Left lung (tissue), 14 donors: Measurements from ENCODE around the gene C4orf54. TPM values are rescaled to one million over a fixed set of nuclear protein-coding genes. Genes with fewer than 3 reads are reported as not detected.

Experiments
- ATAC-seq: fragments of 200-7000 bp; cut with Tn5 transposase; one replicate; pipeline ENCODE4 v1.9.1; 2020; ENCODE audit warnings: moderate library complexity
- DNase-seq, 4 donors: peaks; one replicate each; pipeline ENCODE4 v3.0.0-alpha.2; 2013 to 2020
- H3K27ac ChIP-seq, 2 donors: fragments of 200-600 bp; sonication (generic) in 1 of 2; one replicate each; pipeline versions ENCODE4 v1.5.0 to v1.8.0; 2020 to 2021
- H3K27me3 ChIP-seq, 2 donors: fragments of 200-600 bp; sonication (generic) in 1 of 2; one replicate each; pipeline versions ENCODE4 v1.5.0 to v1.8.0; 2020 to 2021
- H3K36me3 ChIP-seq, 2 donors: fragments of 200-600 bp; sonication (generic) in 1 of 2; one replicate each; pipeline versions ENCODE4 v1.5.0 to v1.8.0; 2020 to 2021
- H3K4me1 ChIP-seq, 2 donors: fragments of 200-600 bp; one replicate each; pipeline ENCODE4 v1.8.0; 2021
- H3K4me3 ChIP-seq, 2 donors: fragments of 200-600 bp; sonication (generic) in 1 of 2; one replicate each; pipeline versions ENCODE4 v1.5.0 to v1.8.0; 2020 to 2021; ENCODE audit warnings: mild to moderate bottlenecking in 1 of 2
- H3K9me3 ChIP-seq, 2 donors: fragments of 200-600 bp; sonication (generic) in 1 of 2; one replicate each; pipeline versions ENCODE4 v1.5.0 to v1.8.0; 2020 to 2021
- intact Hi-C, 2 donors: fragments of 100-400 bp; cut with DNase I; formaldehyde crosslinking; loops; one replicate each; pipeline versions ENCODE4 v1.11.2 to v1.14.2; 2022
- long read RNA-seq, 12 donors: library from polyadenylated mRNA in 2 of 12; unstranded in 2 of 12; transcript quantifications; one replicate each; pipeline ENCODE4 v2.0.0 and lab custom pipeline, GENCODE V29; 2019 to 2026
- polyA plus RNA-seq, 6 donors: library from polyadenylated mRNA; unstranded; fragments of 120-200 nt; gene quantifications; one replicate each; pipeline ENCODE4 v1.2.1, GENCODE V29; 2013; ENCODE audit not compliant: insufficient read length in 6 of 6
- total RNA-seq, 2 donors: library from RNA; stranded (reverse); fragmentation: NEBNext Ultra II Directional; extraction: Animal tissue kit (Norgen Biotek cat#: 25700); gene quantifications; one replicate each; pipeline ENCODE4 v1.2.1, GENCODE V29; 2021
- TF ChIP-seq, protein P1 (sequence below), 2 donors: fragments of 200-600 bp; sonication (generic) in 1 of 2; IDR thresholded peaks; one replicate each; pipeline versions ENCODE4 v1.5.0 to v1.8.0; 2021; ENCODE audit warnings: antibody characterized with exemption in 2 of 2
- donor health status: DM: no; HTN: yes; CAD: no.
- donor health status: DM: no; HTN: no; CAD: no.

The C4orf54 gene
- total RNA-seq (under 1 TPM; 0.08 to 0.12 TPM), polyA plus RNA-seq (under 1 TPM; 0.01 to 0.09 (median 0.04) TPM)
- long read RNA-seq, donor 1, result 0 reads
- long read RNA-seq, donor 2, result 0 reads
- long read RNA-seq, donor 3, result 0 reads
- long read RNA-seq, donor 4, result 0 reads
- long read RNA-seq, donor 5, result 0 reads
- long read RNA-seq, donor 6, result 0 reads
- long read RNA-seq, donor 7, result 0 reads
- long read RNA-seq, donor 8, result 0 reads
- long read RNA-seq, donor 9, result 0 reads
- long read RNA-seq, donor 10, result 0 reads
- long read RNA-seq, donor 11, result 0 reads
- long read RNA-seq, donor 12, result 0 reads

DNA sequence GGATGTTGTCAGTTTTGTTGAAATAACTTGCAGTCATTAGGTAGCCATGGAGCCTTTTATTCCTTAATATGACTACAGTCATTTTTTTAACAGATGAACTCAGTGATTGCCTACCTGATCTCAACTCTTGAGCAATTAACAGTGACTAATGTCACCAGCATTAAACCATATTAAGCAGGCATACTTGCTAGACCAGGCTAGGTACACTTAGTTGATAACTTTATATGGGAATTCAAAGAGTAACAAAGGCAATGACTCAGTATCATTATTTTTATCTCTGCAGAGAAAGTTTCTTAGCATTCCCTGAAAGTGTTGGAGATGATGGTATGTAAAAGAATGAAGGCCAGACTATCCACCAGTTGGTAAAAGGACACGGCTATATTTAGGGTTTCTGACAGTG, at the start of gene C4orf54:
C4orf54 (minus strand) TSS at position 31 of the 400 bp plus-strand sequence. CDS start 3,180 bp downstream, outside the sequence.
- DNase-seq, result no peak
- Histone ChIP-seq H3K36me3 (no peaks in the 10 kb centered on the region), H3K27ac (no peak within 1 kb of the TSS), H3K4me1 (no peaks in the 10 kb centered on the region), H3K27me3 (no peaks in the 10 kb centered on the region), H3K4me3 (no peak within 1 kb of the TSS), H3K9me3 (peaks cover 0 to 2% of the 10 kb centered on the region in 2 donors)
- no peak for ATAC-seq
- intact Hi-C loops, result no loop called here
- TF ChIP-seq, protein P1, sequence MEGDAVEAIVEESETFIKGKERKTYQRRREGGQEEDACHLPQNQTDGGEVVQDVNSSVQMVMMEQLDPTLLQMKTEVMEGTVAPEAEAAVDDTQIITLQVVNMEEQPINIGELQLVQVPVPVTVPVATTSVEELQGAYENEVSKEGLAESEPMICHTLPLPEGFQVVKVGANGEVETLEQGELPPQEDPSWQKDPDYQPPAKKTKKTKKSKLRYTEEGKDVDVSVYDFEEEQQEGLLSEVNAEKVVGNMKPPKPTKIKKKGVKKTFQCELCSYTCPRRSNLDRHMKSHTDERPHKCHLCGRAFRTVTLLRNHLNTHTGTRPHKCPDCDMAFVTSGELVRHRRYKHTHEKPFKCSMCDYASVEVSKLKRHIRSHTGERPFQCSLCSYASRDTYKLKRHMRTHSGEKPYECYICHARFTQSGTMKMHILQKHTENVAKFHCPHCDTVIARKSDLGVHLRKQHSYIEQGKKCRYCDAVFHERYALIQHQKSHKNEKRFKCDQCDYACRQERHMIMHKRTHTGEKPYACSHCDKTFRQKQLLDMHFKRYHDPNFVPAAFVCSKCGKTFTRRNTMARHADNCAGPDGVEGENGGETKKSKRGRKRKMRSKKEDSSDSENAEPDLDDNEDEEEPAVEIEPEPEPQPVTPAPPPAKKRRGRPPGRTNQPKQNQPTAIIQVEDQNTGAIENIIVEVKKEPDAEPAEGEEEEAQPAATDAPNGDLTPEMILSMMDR (IDR thresholded peaks at IDR 0.05), result no peak

DNA sequence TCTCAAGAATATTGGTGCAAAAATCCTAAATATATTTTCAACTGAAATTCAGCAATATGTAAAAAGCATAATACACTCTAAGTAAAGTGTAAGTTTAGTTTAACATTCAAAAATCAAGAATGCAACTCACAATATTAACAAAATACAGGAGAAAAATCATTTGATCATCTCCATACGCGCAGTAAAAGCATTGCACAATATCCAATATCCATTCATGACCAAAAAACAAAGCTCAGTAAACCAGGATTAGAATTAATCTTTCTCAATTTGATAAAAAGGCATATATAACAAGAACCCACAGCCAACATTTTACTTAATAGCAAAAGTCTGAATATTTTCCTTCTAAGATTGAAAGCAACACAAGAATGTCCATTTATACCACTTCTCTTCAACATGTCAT, 48.3 kb upstream of the C4orf54 start:
- Histone ChIP-seq H3K4me1 (no peaks in the 10 kb centered on the region), H3K4me3 (no peak overlapping the region), H3K27ac (no peak overlapping the region), H3K36me3 (no peaks in the 10 kb centered on the region), H3K27me3 (no peaks in the 10 kb centered on the region), H3K9me3 (peaks cover 0 to 7% of the 10 kb centered on the region in 2 donors)
- ATAC-seq (no peak), DNase-seq (no peak)
- TF ChIP-seq, protein P1 (IDR thresholded peaks at IDR 0.05), result no peak
- intact Hi-C loops, result no loop called here

DNA sequence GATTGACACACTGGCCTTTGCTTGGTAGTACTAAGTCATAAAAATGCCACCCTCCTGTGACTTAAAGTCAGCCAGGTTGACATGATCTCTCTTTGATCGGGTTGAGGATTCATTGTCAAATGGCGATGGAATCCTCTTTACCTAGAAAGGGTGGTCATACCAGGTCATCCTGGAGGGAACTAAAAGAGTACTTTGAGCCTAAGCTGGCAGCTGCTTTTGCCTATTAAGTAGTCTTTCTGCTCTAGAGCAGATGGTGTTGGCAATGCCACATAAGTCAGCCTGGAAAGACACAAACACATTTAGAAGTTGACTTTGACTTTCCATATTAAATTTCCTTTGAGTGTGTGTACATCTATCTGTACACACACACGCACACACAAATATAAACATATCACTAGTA, 39.2 kb upstream of the C4orf54 start:
- DNase-seq (no peak), ATAC-seq (no peak)
- intact Hi-C loops, result no loop called here
- Histone ChIP-seq H3K4me1 (no peaks in the 10 kb centered on the region), H3K27me3 (no peaks in the 10 kb centered on the region), H3K27ac (no peak overlapping the region), H3K9me3 (peaks cover 0 to 3% of the 10 kb centered on the region in 2 donors), H3K4me3 (no peak overlapping the region), H3K36me3 (no peaks in the 10 kb centered on the region)
- TF ChIP-seq, protein P1 (IDR thresholded peaks at IDR 0.05), result no peak

DNA sequence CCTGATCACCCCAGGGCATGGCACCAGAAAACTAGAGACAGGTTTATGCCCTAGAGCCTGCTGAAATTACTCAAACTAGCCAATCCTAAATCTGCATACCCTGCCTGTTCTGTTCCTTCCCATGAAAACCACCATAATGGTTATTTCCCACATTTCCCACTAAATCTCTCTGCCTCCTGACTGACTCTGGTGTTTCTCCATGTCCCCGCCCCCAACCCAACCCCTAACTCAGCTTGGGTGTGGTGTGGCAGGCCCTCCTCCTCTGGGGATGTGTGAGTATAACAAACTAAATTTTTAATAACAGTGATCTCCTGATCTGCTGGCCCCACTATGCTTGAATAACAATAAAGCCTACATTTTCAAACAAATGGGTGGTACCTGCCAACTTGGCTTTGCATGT, 35.5 kb upstream of the C4orf54 start:
- H3K9me3 ChIP-seq, result peaks cover 0 to 17% of the 10 kb centered on the region in 2 donors
- DNase-seq, result no peak
- H3K27ac ChIP-seq, result no peak overlapping the region
- no peaks in the 10 kb centered on the region for H3K4me1 ChIP-seq
- no peak for ATAC-seq
- intact Hi-C loops, result no loop called here
- H3K4me3 ChIP-seq, result no peak overlapping the region
- no peaks in the 10 kb centered on the region for H3K36me3 ChIP-seq
- no peaks in the 10 kb centered on the region for H3K27me3 ChIP-seq
- TF ChIP-seq, protein P1 (IDR thresholded peaks at IDR 0.05), result no peak

DNA sequence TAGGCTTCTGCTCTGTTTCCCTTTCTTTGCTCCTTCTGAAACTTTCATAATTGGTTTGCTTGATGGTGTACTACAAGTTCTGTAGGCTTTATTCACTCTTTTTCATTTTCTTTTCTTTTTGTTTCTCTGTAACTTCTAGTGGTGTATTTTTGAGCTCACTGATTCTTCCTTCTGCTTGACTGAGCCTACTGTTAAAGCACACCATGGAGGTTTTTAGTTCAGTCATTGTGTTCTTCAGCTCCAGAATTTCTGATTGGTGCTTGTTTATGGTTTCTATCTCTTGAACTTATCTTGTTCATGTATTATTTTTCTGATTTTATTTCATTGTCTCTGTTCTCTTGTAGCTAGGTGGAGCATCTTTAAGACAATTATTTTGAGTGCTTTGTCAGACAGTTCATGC, 33.4 kb upstream of the C4orf54 start:
- TF ChIP-seq, protein P1 (IDR thresholded peaks at IDR 0.05), result no peak
- DNase-seq (no peak), ATAC-seq (no peak)
- Histone ChIP-seq H3K4me1 (no peaks in the 10 kb centered on the region), H3K27ac (no peak overlapping the region), H3K9me3 (peaks cover 0 to 17% of the 10 kb centered on the region in 2 donors), H3K36me3 (no peaks in the 10 kb centered on the region), H3K4me3 (no peak overlapping the region), H3K27me3 (no peaks in the 10 kb centered on the region)
- intact Hi-C loops, result no loop called here
